ENCODE results near the gene PDIA4.

Gene PDIA4

DNA sequence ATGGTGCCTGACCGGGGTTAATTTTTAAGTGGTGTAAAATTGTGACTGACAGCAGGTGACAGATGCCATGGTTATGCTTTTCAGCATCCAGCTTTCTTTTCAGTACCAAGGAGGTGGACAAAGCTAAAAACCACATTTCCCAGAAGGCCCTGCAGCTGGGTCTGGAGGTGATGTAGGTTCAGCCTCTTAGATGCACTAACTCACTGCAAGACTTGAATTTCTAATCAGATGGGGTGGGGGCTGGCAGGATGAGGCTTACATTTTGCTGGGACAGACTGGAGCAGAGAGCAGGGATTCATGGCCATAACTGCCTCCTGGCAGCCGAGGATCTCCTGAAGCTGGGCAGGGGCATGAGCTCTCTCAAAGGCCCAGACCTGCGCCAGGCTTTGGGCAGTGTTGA is 52.4 kb downstream of the PDIA4 start:
- no peak for TF ChIP-seq YY1 (IDR thresholded peaks at IDR 0.05; ENCODE audit: low read depth)
- no peak for TF ChIP-seq TEAD4 (IDR thresholded peaks at IDR 0.05)
- TF ChIP-seq FOXM1 (IDR thresholded peaks at IDR 0.05; ENCODE audit: borderline replicate concordance, low read depth): no peak
- TF ChIP-seq EGR1 (IDR thresholded peaks at IDR 0.05): no peak
- no peak for TF ChIP-seq NFIC (IDR thresholded peaks at IDR 0.05)
- TF ChIP-seq, protein P1, sequence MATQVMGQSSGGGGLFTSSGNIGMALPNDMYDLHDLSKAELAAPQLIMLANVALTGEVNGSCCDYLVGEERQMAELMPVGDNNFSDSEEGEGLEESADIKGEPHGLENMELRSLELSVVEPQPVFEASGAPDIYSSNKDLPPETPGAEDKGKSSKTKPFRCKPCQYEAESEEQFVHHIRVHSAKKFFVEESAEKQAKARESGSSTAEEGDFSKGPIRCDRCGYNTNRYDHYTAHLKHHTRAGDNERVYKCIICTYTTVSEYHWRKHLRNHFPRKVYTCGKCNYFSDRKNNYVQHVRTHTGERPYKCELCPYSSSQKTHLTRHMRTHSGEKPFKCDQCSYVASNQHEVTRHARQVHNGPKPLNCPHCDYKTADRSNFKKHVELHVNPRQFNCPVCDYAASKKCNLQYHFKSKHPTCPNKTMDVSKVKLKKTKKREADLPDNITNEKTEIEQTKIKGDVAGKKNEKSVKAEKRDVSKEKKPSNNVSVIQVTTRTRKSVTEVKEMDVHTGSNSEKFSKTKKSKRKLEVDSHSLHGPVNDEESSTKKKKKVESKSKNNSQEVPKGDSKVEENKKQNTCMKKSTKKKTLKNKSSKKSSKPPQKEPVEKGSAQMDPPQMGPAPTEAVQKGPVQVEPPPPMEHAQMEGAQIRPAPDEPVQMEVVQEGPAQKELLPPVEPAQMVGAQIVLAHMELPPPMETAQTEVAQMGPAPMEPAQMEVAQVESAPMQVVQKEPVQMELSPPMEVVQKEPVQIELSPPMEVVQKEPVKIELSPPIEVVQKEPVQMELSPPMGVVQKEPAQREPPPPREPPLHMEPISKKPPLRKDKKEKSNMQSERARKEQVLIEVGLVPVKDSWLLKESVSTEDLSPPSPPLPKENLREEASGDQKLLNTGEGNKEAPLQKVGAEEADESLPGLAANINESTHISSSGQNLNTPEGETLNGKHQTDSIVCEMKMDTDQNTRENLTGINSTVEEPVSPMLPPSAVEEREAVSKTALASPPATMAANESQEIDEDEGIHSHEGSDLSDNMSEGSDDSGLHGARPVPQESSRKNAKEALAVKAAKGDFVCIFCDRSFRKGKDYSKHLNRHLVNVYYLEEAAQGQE (IDR thresholded peaks at IDR 0.05; ENCODE audit: low read depth): no peak
- TF ChIP-seq, protein P2, sequence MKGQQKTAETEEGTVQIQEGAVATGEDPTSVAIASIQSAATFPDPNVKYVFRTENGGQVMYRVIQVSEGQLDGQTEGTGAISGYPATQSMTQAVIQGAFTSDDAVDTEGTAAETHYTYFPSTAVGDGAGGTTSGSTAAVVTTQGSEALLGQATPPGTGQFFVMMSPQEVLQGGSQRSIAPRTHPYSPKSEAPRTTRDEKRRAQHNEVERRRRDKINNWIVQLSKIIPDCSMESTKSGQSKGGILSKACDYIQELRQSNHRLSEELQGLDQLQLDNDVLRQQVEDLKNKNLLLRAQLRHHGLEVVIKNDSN (IDR thresholded peaks at IDR 0.05): no peak
- no peak for TF ChIP-seq EP300 (IDR thresholded peaks at IDR 0.05; ENCODE audit: borderline replicate concordance)
- TF ChIP-seq RAD21 (IDR thresholded peaks at IDR 0.05; ENCODE audit: low read depth): no peak
- TF ChIP-seq ZBTB7A (IDR thresholded peaks at IDR 0.05; ENCODE audit: low read depth): no peak
- TF ChIP-seq TCF12 (IDR thresholded peaks at IDR 0.05; ENCODE audit: low read depth): no peak
- no peak for TF ChIP-seq TAF1 (IDR thresholded peaks at IDR 0.05; ENCODE audit: low read depth)
- TF ChIP-seq, protein P3, sequence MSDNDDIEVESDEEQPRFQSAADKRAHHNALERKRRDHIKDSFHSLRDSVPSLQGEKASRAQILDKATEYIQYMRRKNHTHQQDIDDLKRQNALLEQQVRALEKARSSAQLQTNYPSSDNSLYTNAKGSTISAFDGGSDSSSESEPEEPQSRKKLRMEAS (IDR thresholded peaks at IDR 0.05): no peak

DNA sequence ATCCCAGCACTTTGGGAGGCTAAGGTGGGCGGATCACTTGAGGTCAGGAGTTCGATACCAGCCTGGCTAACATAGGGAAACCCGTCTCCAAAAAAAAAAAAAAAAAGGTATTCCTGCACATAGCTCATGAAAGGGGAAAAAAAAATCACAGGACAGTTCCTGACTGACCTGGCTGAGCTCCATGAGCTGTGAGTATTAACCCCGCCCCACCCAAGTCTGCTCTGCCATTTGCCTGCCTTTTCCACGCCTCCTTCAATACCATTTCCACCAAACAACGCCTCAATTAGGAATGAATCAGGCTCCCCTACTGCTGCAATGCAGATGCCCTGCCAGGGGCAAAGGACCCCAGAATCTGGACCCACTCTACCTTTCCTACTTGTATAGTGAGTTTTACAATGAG is 55.0 kb downstream of the PDIA4 start:
- TF ChIP-seq TAF1 (IDR thresholded peaks at IDR 0.05; ENCODE audit: low read depth) (no peak), CREB1 (IDR thresholded peaks at IDR 0.05; ENCODE audit: low read depth) (no peak)
- TF ChIP-seq, protein P1 (IDR thresholded peaks at IDR 0.05; ENCODE audit: low read depth): no peak

DNA sequence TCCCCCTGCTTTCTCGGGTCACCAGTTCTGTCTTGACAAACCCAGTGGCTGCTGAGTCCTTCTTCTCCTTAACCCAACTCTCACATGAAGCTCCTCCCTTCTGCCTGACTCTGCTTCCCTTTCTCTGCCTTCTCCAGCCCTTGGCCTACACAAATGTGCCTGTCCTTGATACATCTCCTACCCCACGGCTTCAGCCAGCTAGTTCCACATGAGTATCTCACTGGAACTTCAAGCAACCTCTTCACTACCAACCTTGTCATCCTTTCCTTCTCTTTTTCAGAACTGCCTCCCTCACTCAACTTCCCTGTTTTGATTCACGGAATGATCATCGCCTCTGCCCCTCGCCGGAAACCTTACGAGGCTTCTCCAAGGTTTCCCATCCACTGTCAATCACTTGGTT is 55.9 kb downstream of the PDIA4 start:
- TF ChIP-seq CEBPB (IDR thresholded peaks at IDR 0.05) (no peak), RAD21 (IDR thresholded peaks at IDR 0.05; ENCODE audit: low read depth) (no peak), TEAD4 (IDR thresholded peaks at IDR 0.05) (no peak), TAF1 (IDR thresholded peaks at IDR 0.05; ENCODE audit: low read depth) (no peak), EGR1 (IDR thresholded peaks at IDR 0.05) (no peak), YY1 (IDR thresholded peaks at IDR 0.05; ENCODE audit: low read depth) (no peak)

DNA sequence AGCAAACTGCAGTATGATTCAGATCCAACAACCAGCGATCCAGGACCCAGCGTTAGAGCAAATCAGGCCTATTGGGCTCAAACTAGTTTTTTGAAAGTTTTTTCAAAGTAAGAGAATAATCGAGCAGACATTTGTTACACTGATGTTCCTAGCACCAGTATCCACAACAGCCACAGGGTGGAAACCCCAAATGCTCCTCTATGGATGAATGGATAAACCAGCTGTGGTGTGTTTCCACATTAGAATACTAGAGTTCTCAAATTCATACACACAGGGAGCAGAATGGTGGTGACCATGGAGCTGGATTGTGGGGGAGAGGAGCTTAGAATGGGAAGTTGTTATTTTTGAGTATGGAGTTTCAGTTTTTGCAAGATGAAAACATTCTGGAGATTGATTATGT is 60.7 kb downstream of the PDIA4 start:
- TF ChIP-seq, protein P1 (IDR thresholded peaks at IDR 0.05; ENCODE audit: low read depth): no peak
- TF ChIP-seq RAD21 (IDR thresholded peaks at IDR 0.05; ENCODE audit: low read depth) (no peak), CEBPB (IDR thresholded peaks at IDR 0.05) (no peak), ZBTB7A (IDR thresholded peaks at IDR 0.05; ENCODE audit: low read depth) (no peak), YY1 (IDR thresholded peaks at IDR 0.05; ENCODE audit: low read depth) (no peak), TEAD4 (IDR thresholded peaks at IDR 0.05) (no peak), CREB1 (IDR thresholded peaks at IDR 0.05; ENCODE audit: low read depth) (no peak), EGR1 (IDR thresholded peaks at IDR 0.05) (no peak), NFIC (IDR thresholded peaks at IDR 0.05) (no peak), FOXM1 (IDR thresholded peaks at IDR 0.05; ENCODE audit: borderline replicate concordance, low read depth) (no peak), TCF12 (IDR thresholded peaks at IDR 0.05; ENCODE audit: low read depth) (no peak), TAF1 (IDR thresholded peaks at IDR 0.05; ENCODE audit: low read depth) (no peak), EP300 (IDR thresholded peaks at IDR 0.05; ENCODE audit: borderline replicate concordance) (no peak)
- TF ChIP-seq, protein P3 (IDR thresholded peaks at IDR 0.05): no peak
- TF ChIP-seq, protein P2 (IDR thresholded peaks at IDR 0.05): no peak

DNA sequence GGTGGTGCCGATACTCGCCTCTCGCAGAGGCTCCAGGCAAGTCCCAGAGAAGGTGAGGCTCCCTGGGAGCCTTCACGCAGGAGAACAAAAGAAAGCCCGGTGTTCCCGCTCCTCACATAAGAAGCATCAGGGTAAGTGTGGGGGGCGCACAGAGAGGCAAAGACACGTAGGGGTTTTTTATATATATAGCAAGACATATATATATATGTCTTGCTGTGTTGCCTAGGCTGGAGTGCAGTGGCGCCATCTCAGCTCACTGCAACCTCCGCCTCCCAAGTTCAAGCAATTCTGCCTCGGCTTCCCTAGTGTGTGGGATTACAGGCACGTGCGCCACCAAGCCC is 61.3 kb downstream of the PDIA4 start:
- TF ChIP-seq TAF1 (IDR thresholded peaks at IDR 0.05; ENCODE audit: low read depth) (no peak), CEBPB (IDR thresholded peaks at IDR 0.05) (no peak), ZBTB7A (IDR thresholded peaks at IDR 0.05; ENCODE audit: low read depth) (no peak), NFIC (IDR thresholded peaks at IDR 0.05) (no peak), RAD21 (IDR thresholded peaks at IDR 0.05; ENCODE audit: low read depth) (no peak)
- TF ChIP-seq, protein P2 (IDR thresholded peaks at IDR 0.05): no peak
- TF ChIP-seq, protein P3 (IDR thresholded peaks at IDR 0.05): no peak
- TF ChIP-seq, protein P1 (IDR thresholded peaks at IDR 0.05; ENCODE audit: low read depth): no peak

All from Ishikawa (cell line).